Measurements from ENCODE around the gene RPL13.
A peak's percentile ranks its signal among the peaks of the same experiment; 100 is the strongest.
"Not testable (repeated sequence)": the region's sequence is repeated elsewhere in the genome, so short reads cannot be mapped to it uniquely, and the experiment has no call there.

The RPL13 gene

GRCh38 chr16:89584768-89585549, 24.5 kb downstream of the RPL13 start:
- peak overlapping the region; percentile 42 for H3K27ac ChIP-seq
- CTCF ChIA-PET: no interaction called here
- POLR2A ChIA-PET (ENCODE audit: low non-redundant PET): interaction anchor here (0.5 kb wide), 1 partner anchor 232 kb away, joined by 4 read pairs; the partner anchor contains the start of gene FANCA
- TF ChIP-seq CTCF (conservative IDR thresholded peaks at IDR 0.05; ENCODE audit: low read depth): no peak
- no peak for DNase-seq (ENCODE audit: low spot score)

- ChIA-PET POLR2A (ENCODE audit: low non-redundant PET) (no interaction called here), CTCF (no interaction called here)
- DNase-seq (ENCODE audit: low spot score): no peak
- TF ChIP-seq CTCF (conservative IDR thresholded peaks at IDR 0.05; ENCODE audit: low read depth): no peak
- H3K27ac ChIP-seq: peak overlapping the region; percentile 42; the same call in 1 of the 2 replicates
Observed at GRCh38 chr16:89586218-89586617, 25.7 kb downstream of the RPL13 start.

GRCh38 chr16:89586853-89587252, 26.4 kb downstream of the RPL13 start:
- DNase-seq (ENCODE audit: low spot score): no peak
- TF ChIP-seq CTCF (conservative IDR thresholded peaks at IDR 0.05; ENCODE audit: low read depth): no peak
- H3K27ac ChIP-seq: peak overlapping the region; percentile 42; the same call in 1 of the 2 replicates
- ChIA-PET POLR2A (ENCODE audit: low non-redundant PET) (no interaction called here), CTCF (no interaction called here)

GRCh38 chr16:89587676-89588075, 27.2 kb downstream of the RPL13 start:
- CTCF ChIA-PET; POLR2A ChIA-PET (ENCODE audit: low non-redundant PET); DNase-seq (ENCODE audit: low spot score); H3K27ac ChIP-seq: not testable (repeated sequence)

- TF ChIP-seq CTCF (conservative IDR thresholded peaks at IDR 0.05; ENCODE audit: low read depth): no peak
- POLR2A ChIA-PET (ENCODE audit: low non-redundant PET): no interaction called here
Observed at GRCh38 chr16:89588413-89589109, 28.1 kb downstream of the RPL13 start.

GRCh38 chr16:89589241-89589926, 28.9 kb downstream of the RPL13 start:
- H3K27ac ChIP-seq: no peak overlapping the region
- no peak for DNase-seq (ENCODE audit: low spot score)
- ChIA-PET POLR2A (ENCODE audit: low non-redundant PET) (no interaction called here), CTCF (interaction anchor here (0.9 to 1.4 kb wide), 3 partner anchors 10 to 110 kb away, joined by 3 to 5 read pairs (median 4); no protein-coding TSS in a partner anchor)
- TF ChIP-seq CTCF (conservative IDR thresholded peaks at IDR 0.05; ENCODE audit: low read depth): no peak

More at GRCh38 chr16:89588413-89589109, 28.1 kb downstream of the RPL13 start:
- H3K27ac ChIP-seq: no peak overlapping the region
- no peak for DNase-seq (ENCODE audit: low spot score)
- CTCF ChIA-PET: interaction anchor here (0.6 to 1.4 kb wide), 3 partner anchors 11 to 111 kb away, joined by 3 to 5 read pairs (median 3); no protein-coding TSS in a partner anchor
